ENCODE data around the gene ALDH1A1. TPM values are rescaled to one million over a fixed set of nuclear protein-coding genes. Genes with fewer than 3 reads are reported as not detected.
"Not testable (repeated sequence)": the region's sequence is repeated elsewhere in the genome, so short reads cannot be mapped to it uniquely, and the experiment has no call there.

The ALDH1A1 gene
- total and polyA plus RNA-seq, 9 of the 15 experiments (the other 6 are each of a cell fraction or from before 2014, with no cell fraction given), result 1.8 to 86.3 (median 24.4) TPM

DNA sequence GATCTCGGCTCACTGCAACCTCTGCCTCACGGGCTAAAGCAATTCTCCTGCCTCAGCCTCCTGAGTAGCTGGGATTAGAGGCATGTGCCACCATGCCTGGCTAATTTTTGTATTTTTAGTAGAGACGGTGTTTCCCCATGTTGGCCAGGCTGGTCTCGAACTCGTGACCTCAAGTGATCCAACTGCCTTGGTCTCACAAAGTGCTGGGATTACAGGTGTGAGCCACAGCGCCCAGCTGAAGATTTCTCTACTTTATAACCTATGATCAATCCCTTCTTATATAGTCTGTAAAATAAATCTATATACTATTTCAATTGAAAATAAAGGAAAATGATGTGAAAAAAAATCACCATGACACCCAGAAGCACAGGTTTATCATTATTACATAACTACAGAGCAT is 13.3 kb downstream of the ALDH1A1 start:
- 83% methylated on average over 6 of the region's 6 CpGs for WGBS (ENCODE audit: insufficient coverage, low coverage, missing lambda C conversion rate)
- BruUV-seq (replicated peaks); H3K27me3 ChIP-seq (ENCODE audit: control insufficient read depth in 2 of 2, insufficient read depth in 2 of 2, low read length in 2 of 2); H3K79me2 ChIP-seq (ENCODE audit: control insufficient read depth, insufficient read depth, low read length); H3K9ac ChIP-seq (ENCODE audit: insufficient read depth in 1 of 2, low read depth in 2 of 2, low read length in 2 of 2); H3K9me1 ChIP-seq (ENCODE audit: control insufficient read depth, insufficient read depth, low read length); H3K4me1 ChIP-seq (replicated peaks in 1 of 2; ENCODE audit: control insufficient read depth in 2 of 2, insufficient read depth in 2 of 2, low read length in 2 of 2); DNase-seq (ENCODE audit: extremely low read depth in 1 of 4, low spot score in 3 of 4); ATAC-seq; in situ Hi-C loops (cut with MboI); intact Hi-C loops (cut with micrococcal nuclease); H3K9me3 ChIP-seq (replicated peaks; ENCODE audit: control insufficient read depth, insufficient read depth, low read depth, low read length); H3K36me3 ChIP-seq (ENCODE audit: control insufficient read depth, insufficient read depth, low read length); H3K27ac ChIP-seq (ENCODE audit: extremely low read depth, low read depth, low read length); FAIRE-seq; POLR2A ChIA-PET; H3K4me3 ChIP-seq; H2AFZ ChIP-seq (ENCODE audit: low read depth, low read length); H3K4me2 ChIP-seq (ENCODE audit: insufficient read depth, low read length); H4K20me1 ChIP-seq (replicated peaks; ENCODE audit: control insufficient read depth, insufficient read depth, low read length): not testable (repeated sequence)
- CTCF ChIA-PET (ENCODE audit: low intra/inter-chr PET ratio), result interaction anchor here (0.6 to 0.7 kb wide), 2 partner anchors 8 to 1296 kb away, joined by 4 read pairs; no protein-coding TSS in a partner anchor

- CTCF ChIA-PET (ENCODE audit: low intra/inter-chr PET ratio), result no interaction called here
- no peaks in the 10 kb centered on the region for H3K79me2 ChIP-seq (ENCODE audit: control insufficient read depth, insufficient read depth, low read length)
- H3K4me2 ChIP-seq (ENCODE audit: insufficient read depth, low read length), result no peak overlapping the region
Measured at GRCh38 chr9:72937545-72937944, 15.3 kb downstream of the ALDH1A1 start.

More at GRCh38 chr9:72937545-72937944, 15.3 kb downstream of the ALDH1A1 start:
- TF ChIP-seq HSF4 (CRISPR knock-in tag; IDR thresholded peaks at IDR 0.05; ENCODE audit: borderline replicate concordance), result no peak
- no peak for TF ChIP-seq TEAD4 (IDR thresholded peaks at IDR 0.05; ENCODE audit: low read length)
- no peak for TF ChIP-seq TEAD4 (CRISPR knock-in tag; IDR thresholded peaks at IDR 0.05; ENCODE audit: borderline replicate concordance)
- no peak for TF ChIP-seq CBX3 (IDR thresholded peaks at IDR 0.05; ENCODE audit: borderline replicate concordance in 1 of 2, low read length in 2 of 2)
- no peak for TF ChIP-seq SRSF3 (IDR thresholded peaks at IDR 0.05; ENCODE audit: insufficient read depth, low read length)
- Histone ChIP-seq H3K4me3 (no peak overlapping the region), H3K9ac (ENCODE audit: insufficient read depth in 1 of 2, low read depth in 2 of 2, low read length in 2 of 2) (no peak overlapping the region), H3K27me3 (ENCODE audit: control insufficient read depth in 2 of 2, insufficient read depth in 2 of 2, low read length in 2 of 2) (no peaks in the 10 kb centered on the region), H3K9me1 (ENCODE audit: control insufficient read depth, insufficient read depth, low read length) (no peaks in the 10 kb centered on the region), H3K9me3 (replicated peaks; ENCODE audit: control insufficient read depth, insufficient read depth, low read depth, low read length) (no peaks in the 10 kb centered on the region), H3K4me1 (replicated peaks in 1 of 2; ENCODE audit: control insufficient read depth in 2 of 2, insufficient read depth in 2 of 2, low read length in 2 of 2) (no peaks in the 10 kb centered on the region), H3K36me3 (ENCODE audit: control insufficient read depth, insufficient read depth, low read length) (no peaks in the 10 kb centered on the region), H3K27ac (ENCODE audit: extremely low read depth, low read depth, low read length) (no peak overlapping the region), H2AFZ (ENCODE audit: low read depth, low read length) (no peak overlapping the region; the same call in 1 of the 2 replicates), H4K20me1 (replicated peaks; ENCODE audit: control insufficient read depth, insufficient read depth, low read length) (no peaks in the 10 kb centered on the region)
- FAIRE-seq (no peak), DNase-seq (ENCODE audit: extremely low read depth in 1 of 4, low spot score in 3 of 4) (no peak), ATAC-seq (no peak)
- 65% methylated on average over 4 of the region's 4 CpGs for WGBS (ENCODE audit: insufficient coverage, low coverage, missing lambda C conversion rate)
- no TSS peak for BruUV-seq (replicated peaks)
- POLR2A ChIA-PET, result interaction anchor here (0.6 to 1.6 kb wide), 2 partner anchors 15 to 68 kb away, joined by 3 to 5 read pairs; no protein-coding TSS in a partner anchor
- in situ Hi-C loops (cut with MboI), result no loop called here
- intact Hi-C loops (cut with micrococcal nuclease), result no loop called here
